ENCODE data around the gene MED29. TPM values are rescaled to one million over a fixed set of nuclear protein-coding genes. Genes with fewer than 3 reads are reported as not detected.

MED29 gene
- total RNA-seq, 1 donor = 22.0 TPM

DNA sequence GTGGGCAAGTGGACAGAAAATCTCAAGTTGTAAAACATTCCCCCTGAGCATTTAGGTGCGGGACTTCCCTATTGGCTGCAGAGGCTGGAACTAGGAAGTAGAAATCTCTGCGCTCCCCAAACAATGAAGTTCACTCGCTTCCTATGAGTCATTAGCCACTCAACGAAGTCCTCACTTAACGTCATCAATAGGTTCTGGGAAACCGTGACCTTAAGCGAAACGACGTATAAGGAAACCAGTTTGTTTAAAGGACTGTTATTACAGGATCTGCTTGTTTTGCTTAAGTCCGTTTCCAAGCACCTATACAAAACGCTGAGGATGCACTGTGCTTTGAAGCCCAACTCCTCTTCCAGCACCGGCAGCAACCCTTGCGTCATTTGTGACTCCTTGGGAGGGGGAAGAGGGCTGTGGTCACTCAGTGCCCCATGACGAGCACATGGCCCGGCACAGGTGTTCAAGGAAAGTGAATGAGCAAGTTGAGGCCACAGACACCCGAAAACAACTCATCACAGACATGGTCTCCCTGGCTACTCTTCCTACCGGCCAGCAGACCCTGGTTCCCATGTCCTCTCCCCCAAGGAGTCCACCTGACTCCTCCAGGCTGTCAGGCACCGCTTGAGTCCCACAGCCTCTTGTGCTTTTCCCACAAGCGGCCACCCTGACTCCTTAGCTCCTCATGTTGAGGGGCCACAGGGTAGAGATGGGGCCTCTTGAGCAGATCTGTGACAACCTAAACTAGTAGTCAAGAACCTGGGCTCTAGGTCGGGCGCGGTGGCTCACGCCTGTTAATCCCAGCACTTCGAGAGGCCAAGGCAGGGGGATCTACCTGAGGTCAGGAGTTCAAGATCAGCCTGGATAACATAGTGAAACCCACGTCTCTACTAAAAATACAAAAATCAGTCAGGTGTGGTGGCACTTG, 39.8 kb downstream of the MED29 start:
- DNase-seq (ENCODE audit: low read depth) = peak; percentile 98
- TF ChIP-seq, protein P1, sequence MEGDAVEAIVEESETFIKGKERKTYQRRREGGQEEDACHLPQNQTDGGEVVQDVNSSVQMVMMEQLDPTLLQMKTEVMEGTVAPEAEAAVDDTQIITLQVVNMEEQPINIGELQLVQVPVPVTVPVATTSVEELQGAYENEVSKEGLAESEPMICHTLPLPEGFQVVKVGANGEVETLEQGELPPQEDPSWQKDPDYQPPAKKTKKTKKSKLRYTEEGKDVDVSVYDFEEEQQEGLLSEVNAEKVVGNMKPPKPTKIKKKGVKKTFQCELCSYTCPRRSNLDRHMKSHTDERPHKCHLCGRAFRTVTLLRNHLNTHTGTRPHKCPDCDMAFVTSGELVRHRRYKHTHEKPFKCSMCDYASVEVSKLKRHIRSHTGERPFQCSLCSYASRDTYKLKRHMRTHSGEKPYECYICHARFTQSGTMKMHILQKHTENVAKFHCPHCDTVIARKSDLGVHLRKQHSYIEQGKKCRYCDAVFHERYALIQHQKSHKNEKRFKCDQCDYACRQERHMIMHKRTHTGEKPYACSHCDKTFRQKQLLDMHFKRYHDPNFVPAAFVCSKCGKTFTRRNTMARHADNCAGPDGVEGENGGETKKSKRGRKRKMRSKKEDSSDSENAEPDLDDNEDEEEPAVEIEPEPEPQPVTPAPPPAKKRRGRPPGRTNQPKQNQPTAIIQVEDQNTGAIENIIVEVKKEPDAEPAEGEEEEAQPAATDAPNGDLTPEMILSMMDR (IDR thresholded peaks at IDR 0.05; ENCODE audit: insufficient read depth, low read depth, low read length) = no peak
- no peak overlapping the region for H3K4me3 ChIP-seq (ENCODE audit: low read depth, low read length)

DNA sequence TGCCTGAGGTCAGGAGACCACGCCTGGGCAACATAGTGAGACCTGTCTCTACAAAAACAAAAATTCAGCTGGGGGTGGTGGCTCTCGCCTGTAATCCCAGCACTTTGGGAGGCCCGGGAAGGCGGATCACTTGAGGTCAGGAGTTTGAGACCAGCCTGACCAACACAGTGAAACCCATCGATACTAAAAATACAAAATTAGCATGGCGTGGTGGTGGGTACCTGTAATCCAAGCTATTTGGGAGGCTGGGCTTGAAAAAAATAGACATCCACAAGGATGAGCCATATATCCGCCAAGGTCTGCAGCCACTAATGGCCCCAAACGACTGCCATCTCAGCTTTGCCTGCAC, 41.5 kb downstream of the MED29 start:
- H3K4me3 ChIP-seq (ENCODE audit: low read depth, low read length) = no peak overlapping the region
- DNase-seq (ENCODE audit: low read depth) = no peak
- TF ChIP-seq, protein P1 (IDR thresholded peaks at IDR 0.05; ENCODE audit: insufficient read depth, low read depth, low read length) = no peak

- H3K4me3 ChIP-seq (ENCODE audit: low read depth, low read length) = no peak overlapping the region
- no peak for DNase-seq (ENCODE audit: low read depth)
- TF ChIP-seq, protein P1 (IDR thresholded peaks at IDR 0.05; ENCODE audit: insufficient read depth, low read depth, low read length) = no peak
Measured at GRCh38 chr19:39433480-39434079, 42.4 kb downstream of the MED29 start.

GRCh38 chr19:39434123-39435076, 43.2 kb downstream of the MED29 start:
- no peak for DNase-seq (ENCODE audit: low read depth)
- TF ChIP-seq, protein P1 (IDR thresholded peaks at IDR 0.05; ENCODE audit: insufficient read depth, low read depth, low read length) = no peak
- peak overlapping the region; percentile 73 for H3K4me3 ChIP-seq (ENCODE audit: low read depth, low read length)

DNA sequence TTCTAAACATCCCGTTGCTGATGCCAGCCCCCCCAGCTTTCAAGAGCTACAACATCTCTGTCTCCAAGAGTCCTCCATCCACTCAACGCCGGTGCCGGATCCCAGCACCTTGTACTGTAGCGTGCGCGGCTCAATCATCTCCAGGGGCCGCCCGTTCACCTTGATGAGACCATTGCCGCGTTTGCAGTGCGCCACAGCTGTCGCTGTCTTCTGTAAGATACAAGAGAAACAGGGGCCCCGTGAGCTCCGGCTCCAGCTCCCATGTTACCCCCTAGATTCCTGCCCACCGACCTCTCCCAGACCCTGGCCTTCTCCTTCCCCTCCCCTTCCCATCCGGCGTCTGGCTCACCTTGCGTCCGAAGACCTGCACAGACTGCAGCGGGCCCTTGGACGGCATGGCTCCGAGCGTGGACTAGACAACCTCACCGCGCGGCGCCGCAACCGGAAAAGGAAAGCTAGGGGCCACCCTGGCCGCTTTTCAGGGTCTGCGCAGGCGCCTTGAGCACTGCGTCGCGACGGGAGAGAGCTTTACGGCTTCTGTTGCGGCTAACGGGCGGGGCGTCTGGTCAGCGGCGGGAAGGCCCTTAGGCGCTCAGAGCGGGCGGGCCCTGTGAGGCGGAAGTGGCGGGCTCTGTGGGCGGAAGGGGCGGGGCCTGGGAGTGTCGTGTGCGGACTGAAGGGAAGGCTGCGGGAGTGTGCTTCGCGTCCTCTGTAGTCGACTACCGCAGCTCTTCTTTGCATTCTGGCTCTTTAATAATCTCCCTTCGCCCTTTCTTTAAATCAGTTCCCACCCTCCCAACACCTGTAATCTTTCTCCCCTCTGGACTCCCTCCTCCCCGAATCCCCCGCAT, 44.5 kb downstream of the MED29 start, which contains the start of gene RPS16:
Gene RPS16, minus strand, starts transcription at position 451 of the 851 bp plus-strand sequence. Its CDS starts 54 bp downstream, at position 397.
- peak within 1 kb of the TSS; percentile 73 for H3K4me3 ChIP-seq (ENCODE audit: low read depth, low read length)
- TF ChIP-seq, protein P1 (IDR thresholded peaks at IDR 0.05; ENCODE audit: insufficient read depth, low read depth, low read length) = no peak
- DNase-seq (ENCODE audit: low read depth) = peak; percentile 98
